C4-2B (cell line): ENCODE measurements around the gene KLRC1.

Experiments used
- ZFX ChIP-seq: fragments of 450-650 bp; IDR thresholded peaks from 2 replicates; pipeline ENCODE4 v1.6.1; 2017
- TF ChIP-seq, protein P1 (sequence below): fragments of 450-650 bp; conservative IDR thresholded peaks from 2 replicates; pipeline ENCODE4 v1.5.1; 2017; ENCODE audit warnings: mild to moderate bottlenecking

DNA sequence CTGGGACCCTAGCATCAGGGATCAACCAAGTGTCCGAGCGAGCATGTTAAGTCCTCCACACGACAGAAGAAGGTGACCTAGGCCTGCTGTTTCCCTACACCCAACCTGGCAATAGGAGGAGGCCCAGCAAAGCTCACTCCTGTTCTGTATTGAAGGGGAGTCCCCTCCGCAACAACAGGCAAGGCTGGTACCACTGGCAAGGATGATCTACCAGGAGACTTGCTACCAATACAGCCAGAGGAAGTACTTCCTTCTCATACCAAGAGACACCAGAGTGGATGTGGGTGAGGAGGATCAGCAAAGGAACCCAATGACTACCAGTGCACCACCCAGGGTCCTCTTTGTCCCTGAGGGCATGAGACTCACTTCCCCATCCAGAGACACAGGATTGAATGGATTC, 4.9 kb downstream of the KLRC1 start:
- TF ChIP-seq, protein P1, sequence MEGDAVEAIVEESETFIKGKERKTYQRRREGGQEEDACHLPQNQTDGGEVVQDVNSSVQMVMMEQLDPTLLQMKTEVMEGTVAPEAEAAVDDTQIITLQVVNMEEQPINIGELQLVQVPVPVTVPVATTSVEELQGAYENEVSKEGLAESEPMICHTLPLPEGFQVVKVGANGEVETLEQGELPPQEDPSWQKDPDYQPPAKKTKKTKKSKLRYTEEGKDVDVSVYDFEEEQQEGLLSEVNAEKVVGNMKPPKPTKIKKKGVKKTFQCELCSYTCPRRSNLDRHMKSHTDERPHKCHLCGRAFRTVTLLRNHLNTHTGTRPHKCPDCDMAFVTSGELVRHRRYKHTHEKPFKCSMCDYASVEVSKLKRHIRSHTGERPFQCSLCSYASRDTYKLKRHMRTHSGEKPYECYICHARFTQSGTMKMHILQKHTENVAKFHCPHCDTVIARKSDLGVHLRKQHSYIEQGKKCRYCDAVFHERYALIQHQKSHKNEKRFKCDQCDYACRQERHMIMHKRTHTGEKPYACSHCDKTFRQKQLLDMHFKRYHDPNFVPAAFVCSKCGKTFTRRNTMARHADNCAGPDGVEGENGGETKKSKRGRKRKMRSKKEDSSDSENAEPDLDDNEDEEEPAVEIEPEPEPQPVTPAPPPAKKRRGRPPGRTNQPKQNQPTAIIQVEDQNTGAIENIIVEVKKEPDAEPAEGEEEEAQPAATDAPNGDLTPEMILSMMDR, result no peak
- TF ChIP-seq ZFX, result no peak
